Osteoblast (primary cell): ENCODE measurements around the gene TBXT. TPM values are rescaled to one million over a fixed set of nuclear protein-coding genes. Genes with fewer than 3 reads are reported as not detected.

Experiments used
- DNase-seq: peaks from one replicate; pipeline ENCODE4 v3.0.0; 2011; ENCODE audit warnings: low spot score, mixed read lengths; ENCODE audit not compliant: insufficient read length; ENCODE audit errors: missing footprints
- H2AFZ ChIP-seq: 2 replicates; pipeline ENCODE4 v1.6.0; 2011; ENCODE audit warnings: mild to moderate bottlenecking, low read length
- H3K27ac ChIP-seq: 2 replicates; pipeline ENCODE4 v1.5.1; 2011; ENCODE audit warnings: mild to moderate bottlenecking, low read depth, low read length, moderate library complexity
- H3K27me3 ChIP-seq: 2 replicates; pipeline ENCODE4 v1.6.0; 2012; ENCODE audit warnings: mild to moderate bottlenecking, control low read depth, inconsistent platforms, low read length, moderate library complexity; ENCODE audit not compliant: insufficient read depth
- H3K36me3 ChIP-seq: 2 replicates; pipeline ENCODE4 v1.5.1; 2011; ENCODE audit warnings: mild to moderate bottlenecking, low read length, control low read depth, moderate library complexity; ENCODE audit not compliant: insufficient read depth
- H3K4me1 ChIP-seq: 2 replicates; pipeline ENCODE4 v1.5.1; 2011; ENCODE audit warnings: mild to moderate bottlenecking, low read length, control low read depth, moderate library complexity; ENCODE audit not compliant: insufficient read depth
- H3K4me2 ChIP-seq: 2 replicates; pipeline ENCODE4 v1.6.0; 2011; ENCODE audit warnings: mild to moderate bottlenecking, low read length; ENCODE audit not compliant: insufficient read depth
- H3K4me3 ChIP-seq: fragments of 200-600 bp; sonication (generic); 3 replicates; pipeline ENCODE4 v1.5.1; 2012; ENCODE audit warnings: mild to moderate bottlenecking, low read length, inconsistent platforms; ENCODE audit not compliant: insufficient read depth
- H3K79me2 ChIP-seq: 2 replicates; pipeline ENCODE4 v1.6.0; 2012; ENCODE audit warnings: mild to moderate bottlenecking, low read length, control low read depth, inconsistent platforms; ENCODE audit not compliant: insufficient read depth
- H3K9me3 ChIP-seq: 2 replicates; pipeline ENCODE4 v1.5.1; 2011; ENCODE audit warnings: low read depth, low read length, control low read depth
- H4K20me1 ChIP-seq: 2 replicates; pipeline ENCODE4 v1.6.0; 2012; ENCODE audit warnings: mild to moderate bottlenecking, low read length, control low read depth; ENCODE audit not compliant: insufficient read depth
- total RNA-seq: library from RNA; depleted of rRNA; stranded (reverse); fragments of >200 nt; gene quantifications from 2 replicates; pipeline ENCODE4 v1.2.3, GENCODE V29; 2012
- TF ChIP-seq, protein P1 (sequence below): IDR thresholded peaks from 2 replicates; pipeline ENCODE4 v1.5.1; 2011; ENCODE audit warnings: mild to moderate bottlenecking, low read depth, low read length, moderate library complexity; ENCODE audit errors: extremely low read depth

TBXT gene
- total RNA-seq, 1 donor: not detected

DNA sequence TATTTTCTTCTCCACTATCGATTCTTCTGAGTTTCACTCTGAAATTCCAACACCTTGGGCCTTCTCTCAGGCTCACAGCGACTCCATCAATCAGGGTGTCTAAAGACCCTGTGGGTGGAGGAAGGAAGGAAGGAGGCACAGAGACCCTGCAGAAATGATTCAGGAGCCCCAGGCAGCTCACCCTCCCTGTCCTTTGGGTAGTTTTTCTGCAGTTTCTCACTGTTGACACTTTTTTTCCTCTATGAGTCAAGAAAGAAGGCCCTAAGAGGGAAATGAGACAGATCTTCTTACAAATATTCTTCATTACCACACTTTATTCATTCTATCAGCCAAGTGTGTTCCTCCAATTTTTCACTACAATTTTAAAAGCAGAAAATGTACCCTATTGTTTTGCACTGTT, 34.2 kb upstream of the TBXT start:
- H4K20me1 ChIP-seq: no peaks in the 10 kb centered on the region
- H3K27ac ChIP-seq: no peak overlapping the region
- H3K36me3 ChIP-seq: no peaks in the 10 kb centered on the region
- no peaks in the 10 kb centered on the region for H3K4me1 ChIP-seq
- no peaks in the 10 kb centered on the region for H3K27me3 ChIP-seq
- H3K4me2 ChIP-seq: no peak overlapping the region
- no peak for DNase-seq
- TF ChIP-seq, protein P1, sequence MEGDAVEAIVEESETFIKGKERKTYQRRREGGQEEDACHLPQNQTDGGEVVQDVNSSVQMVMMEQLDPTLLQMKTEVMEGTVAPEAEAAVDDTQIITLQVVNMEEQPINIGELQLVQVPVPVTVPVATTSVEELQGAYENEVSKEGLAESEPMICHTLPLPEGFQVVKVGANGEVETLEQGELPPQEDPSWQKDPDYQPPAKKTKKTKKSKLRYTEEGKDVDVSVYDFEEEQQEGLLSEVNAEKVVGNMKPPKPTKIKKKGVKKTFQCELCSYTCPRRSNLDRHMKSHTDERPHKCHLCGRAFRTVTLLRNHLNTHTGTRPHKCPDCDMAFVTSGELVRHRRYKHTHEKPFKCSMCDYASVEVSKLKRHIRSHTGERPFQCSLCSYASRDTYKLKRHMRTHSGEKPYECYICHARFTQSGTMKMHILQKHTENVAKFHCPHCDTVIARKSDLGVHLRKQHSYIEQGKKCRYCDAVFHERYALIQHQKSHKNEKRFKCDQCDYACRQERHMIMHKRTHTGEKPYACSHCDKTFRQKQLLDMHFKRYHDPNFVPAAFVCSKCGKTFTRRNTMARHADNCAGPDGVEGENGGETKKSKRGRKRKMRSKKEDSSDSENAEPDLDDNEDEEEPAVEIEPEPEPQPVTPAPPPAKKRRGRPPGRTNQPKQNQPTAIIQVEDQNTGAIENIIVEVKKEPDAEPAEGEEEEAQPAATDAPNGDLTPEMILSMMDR: no peak
- H2AFZ ChIP-seq: no peak overlapping the region
- H3K9me3 ChIP-seq: no peaks in the 10 kb centered on the region
- H3K79me2 ChIP-seq: no peaks in the 10 kb centered on the region
- no peak overlapping the region for H3K4me3 ChIP-seq

DNA sequence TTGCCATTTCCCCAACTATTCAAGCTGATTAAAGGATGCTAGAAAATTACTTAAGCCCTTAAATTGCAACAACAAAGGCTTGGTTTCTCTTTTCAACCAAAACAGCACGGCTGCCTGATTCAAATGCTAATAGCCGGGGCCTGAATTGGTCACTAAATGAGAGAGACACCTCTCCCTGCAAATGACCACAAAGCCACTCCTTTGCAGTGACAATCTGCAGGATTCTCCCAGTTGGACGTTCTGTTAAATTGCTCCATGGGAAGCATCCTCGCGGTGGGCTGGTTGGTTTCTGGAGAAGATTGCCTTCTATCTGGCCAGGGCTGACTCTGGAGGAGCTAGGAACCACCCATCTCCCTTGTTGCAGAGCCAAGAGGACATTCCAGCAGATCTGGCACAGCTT, 29.7 kb upstream of the TBXT start:
- Histone ChIP-seq H3K4me3 (no peak overlapping the region), H3K4me1 (no peaks in the 10 kb centered on the region), H4K20me1 (no peaks in the 10 kb centered on the region), H3K36me3 (no peaks in the 10 kb centered on the region), H3K27me3 (no peaks in the 10 kb centered on the region), H3K4me2 (no peak overlapping the region), H3K27ac (no peak overlapping the region), H3K9me3 (no peaks in the 10 kb centered on the region), H2AFZ (no peak overlapping the region), H3K79me2 (no peaks in the 10 kb centered on the region)
- TF ChIP-seq, protein P1: no peak
- DNase-seq: no peak

DNA sequence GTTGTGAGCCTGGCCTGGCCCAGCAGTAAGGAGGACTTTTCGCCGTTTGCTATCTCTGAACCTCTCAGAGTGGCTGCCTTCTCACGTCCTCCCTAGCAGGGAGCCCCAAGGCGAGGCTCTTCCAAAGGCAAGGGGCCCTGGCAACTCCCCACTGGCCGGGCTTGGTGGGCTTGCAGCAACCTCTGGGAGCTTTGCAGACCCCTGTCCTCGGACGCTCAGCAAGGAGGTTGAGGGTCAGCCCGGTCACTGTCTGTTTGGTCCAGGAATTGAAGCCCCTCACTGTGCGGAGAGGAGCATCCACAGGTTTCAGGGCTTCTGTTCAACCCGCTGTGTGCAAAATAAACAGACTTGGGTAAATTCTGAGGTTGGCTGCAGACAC, 28.2 kb upstream of the TBXT start:
- Histone ChIP-seq H3K27me3 (no peaks in the 10 kb centered on the region), H2AFZ (no peak overlapping the region)
- TF ChIP-seq, protein P1: no peak

DNA sequence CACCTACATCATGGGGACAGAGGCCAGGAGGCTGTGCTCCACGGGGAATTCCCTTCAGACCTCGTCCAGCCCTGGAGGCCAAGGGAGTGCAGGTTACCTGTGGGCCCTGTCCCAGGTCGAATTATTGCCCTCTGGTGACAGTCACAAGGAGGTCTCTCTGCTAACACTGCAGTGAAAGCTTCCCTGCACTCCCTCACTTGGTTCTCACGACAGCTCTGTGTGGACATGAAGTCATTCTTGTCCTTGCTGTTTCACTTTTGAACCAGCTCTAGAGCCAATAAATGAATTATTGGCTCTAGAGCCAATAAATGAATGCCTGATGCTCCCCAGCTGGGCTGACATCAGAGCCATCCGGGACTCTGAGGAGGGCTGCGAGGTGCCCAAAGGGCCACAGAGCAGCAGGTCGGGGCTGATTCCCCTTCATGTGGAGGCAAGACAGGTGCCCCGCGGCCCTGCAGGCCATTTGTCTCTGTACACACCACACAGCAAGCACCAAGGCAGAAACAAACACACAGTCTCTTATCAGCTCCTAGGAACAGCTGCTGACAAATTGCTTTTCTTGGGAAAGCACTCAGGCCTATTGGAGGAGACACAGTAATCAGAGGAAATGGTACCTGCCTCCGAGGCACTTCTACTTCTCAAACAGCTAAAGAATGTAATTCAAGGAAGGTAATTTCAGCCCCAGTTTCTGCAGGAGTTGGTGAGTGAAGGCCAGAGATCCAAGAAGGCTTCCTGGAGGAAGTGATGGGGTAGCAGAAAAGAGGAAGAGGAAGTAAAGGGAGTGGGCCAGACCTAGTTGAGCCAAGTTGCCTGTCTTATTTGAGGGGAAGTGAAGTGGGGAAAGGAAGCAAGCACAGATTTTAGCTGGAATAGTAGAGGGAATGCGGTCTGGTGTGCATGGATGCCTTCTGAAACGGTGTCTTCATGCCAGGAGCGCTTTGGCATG, 27.5 kb upstream of the TBXT start:
- H3K27ac ChIP-seq: no peak overlapping the region
- no peaks in the 10 kb centered on the region for H3K27me3 ChIP-seq
- no peaks in the 10 kb centered on the region for H3K79me2 ChIP-seq
- TF ChIP-seq, protein P1: no peak
- no peaks in the 10 kb centered on the region for H3K36me3 ChIP-seq
- H3K4me1 ChIP-seq: no peaks in the 10 kb centered on the region
- no peaks in the 10 kb centered on the region for H4K20me1 ChIP-seq
- peak; percentile 8 for DNase-seq
- H3K4me2 ChIP-seq: no peak overlapping the region
- no peak overlapping the region for H3K4me3 ChIP-seq
- H3K9me3 ChIP-seq: no peaks in the 10 kb centered on the region
- no peak overlapping the region for H2AFZ ChIP-seq

More for the DNA sequence above, 28.2 kb upstream of the TBXT start:
- Histone ChIP-seq H3K36me3 (no peaks in the 10 kb centered on the region), H3K27ac (no peak overlapping the region), H3K4me2 (no peak overlapping the region), H4K20me1 (no peaks in the 10 kb centered on the region), H3K79me2 (no peaks in the 10 kb centered on the region), H3K9me3 (no peaks in the 10 kb centered on the region), H3K4me1 (no peaks in the 10 kb centered on the region), H3K4me3 (no peak overlapping the region)
- DNase-seq: no peak
